Measurements from ENCODE around the gene SORCS3. TPM values are rescaled to one million over a fixed set of nuclear protein-coding genes. Genes with fewer than 3 reads are reported as not detected.

The SORCS3 gene
- total RNA-seq, 3 donors from 2014 or later = 0.60 TPM; not detected in 2

- ATAC-seq (no peak), DNase-seq (no peak)
- intact Hi-C loops (cut with DNase I, micrococcal nuclease) = no loop called here
- H3K4me1 ChIP-seq (ENCODE audit: low read depth) = no peaks in the 10 kb centered on the region
- TF ChIP-seq CTCF (IDR thresholded peaks at IDR 0.05) = no peak
- H3K4me3 ChIP-seq = no peak overlapping the region
- H3K36me3 ChIP-seq (ENCODE audit: low read depth) = no peaks in the 10 kb centered on the region
- no peaks in the 10 kb centered on the region for H3K9me3 ChIP-seq
Measured at GRCh38 chr10:104648421-104648820, 7.3 kb downstream of the SORCS3 start.

- H3K4me1 ChIP-seq (ENCODE audit: low read depth) = no peaks in the 10 kb centered on the region
- no peaks in the 10 kb centered on the region for H3K36me3 ChIP-seq (ENCODE audit: low read depth)
- intact Hi-C loops (cut with DNase I, micrococcal nuclease) = no loop called here
- ATAC-seq = no peak
- H3K4me3 ChIP-seq = no peak overlapping the region
- no peak for DNase-seq
- no peak for TF ChIP-seq CTCF (IDR thresholded peaks at IDR 0.05)
- H3K9me3 ChIP-seq = no peaks in the 10 kb centered on the region
Measured at GRCh38 chr10:104650072-104650471, 9.0 kb downstream of the SORCS3 start.

GRCh38 chr10:104650635-104651331 is 9.7 kb downstream of the SORCS3 start:
- Histone ChIP-seq H3K36me3 (ENCODE audit: low read depth) (no peaks in the 10 kb centered on the region), H3K9me3 (no peaks in the 10 kb centered on the region), H3K4me1 (ENCODE audit: low read depth) (no peaks in the 10 kb centered on the region), H3K4me3 (no peak overlapping the region)
- DNase-seq = no peak
- ATAC-seq = no peak
- intact Hi-C loops (cut with DNase I, micrococcal nuclease) = no loop called here
- no peak for TF ChIP-seq CTCF (IDR thresholded peaks at IDR 0.05)

GRCh38 chr10:104657036-104657435 is 15.9 kb downstream of the SORCS3 start:
- Histone ChIP-seq H3K9me3 (no peaks in the 10 kb centered on the region), H3K4me1 (ENCODE audit: low read depth) (no peaks in the 10 kb centered on the region), H3K4me3 (no peak overlapping the region), H3K36me3 (ENCODE audit: low read depth) (no peaks in the 10 kb centered on the region)
- no peak for TF ChIP-seq CTCF (IDR thresholded peaks at IDR 0.05)
- DNase-seq (no peak), ATAC-seq (no peak)
- intact Hi-C loops (cut with DNase I, micrococcal nuclease) = no loop called here

- no peak for DNase-seq
- ATAC-seq = no peak
- no peak for TF ChIP-seq CTCF (IDR thresholded peaks at IDR 0.05)
- Histone ChIP-seq H3K36me3 (ENCODE audit: low read depth) (no peaks in the 10 kb centered on the region), H3K9me3 (no peaks in the 10 kb centered on the region), H3K4me3 (no peak overlapping the region), H3K4me1 (ENCODE audit: low read depth) (no peaks in the 10 kb centered on the region)
- intact Hi-C loops (cut with DNase I, micrococcal nuclease) = no loop called here
Measured at GRCh38 chr10:104657457-104657856, 16.4 kb downstream of the SORCS3 start.

GRCh38 chr10:104658067-104658466 is 17.0 kb downstream of the SORCS3 start:
- Histone ChIP-seq H3K9me3 (no peaks in the 10 kb centered on the region), H3K36me3 (ENCODE audit: low read depth) (no peaks in the 10 kb centered on the region), H3K4me1 (ENCODE audit: low read depth) (no peaks in the 10 kb centered on the region), H3K4me3 (no peak overlapping the region)
- intact Hi-C loops (cut with DNase I, micrococcal nuclease) = no loop called here
- ATAC-seq (no peak), DNase-seq (no peak)
- no peak for TF ChIP-seq CTCF (IDR thresholded peaks at IDR 0.05)
